GM12864 (cell line): ENCODE data around the gene TAF6L.

Source experiments
- DNase-seq: peaks from one replicate; pipeline ENCODE4 v3.0.0-alpha.2; 2011; ENCODE audit warnings: low read depth
- H3K4me3 ChIP-seq: 2 replicates; pipeline ENCODE4 v1.5.1; 2011; ENCODE audit warnings: mild to moderate bottlenecking, low read depth, low read length, control low read depth
- CTCF ChIP-seq: IDR thresholded peaks from 2 replicates; pipeline ENCODE4 v1.5.1; 2011; ENCODE audit warnings: low read depth, mild to moderate bottlenecking, moderate library complexity, low read length, control low read depth, inconsistent platforms; ENCODE audit errors: missing control alignments

Gene TAF6L

GRCh38 chr11:62770778-62771143 lies 435 bp upstream of the TAF6L start:
- H3K4me3 ChIP-seq, result peak overlapping the region; percentile 84
- TF ChIP-seq CTCF, result no peak
- DNase-seq, result no peak

GRCh38 chr11:62774407-62774806 lies 3.2 kb downstream of the TAF6L start:
- TF ChIP-seq CTCF, result no peak
- no peak overlapping the region for H3K4me3 ChIP-seq
- DNase-seq, result no peak

GRCh38 chr11:62775646-62776045 lies 4.5 kb downstream of the TAF6L start:
- no peak for TF ChIP-seq CTCF
- DNase-seq, result no peak
- H3K4me3 ChIP-seq, result no peak overlapping the region

- no peak overlapping the region for H3K4me3 ChIP-seq
- TF ChIP-seq CTCF, result no peak
- DNase-seq, result no peak
Observed at GRCh38 chr11:62777389-62777788, 6.2 kb downstream of the TAF6L start.

- no peak for TF ChIP-seq CTCF
- no peak for DNase-seq
- H3K4me3 ChIP-seq, result no peak overlapping the region
Observed at GRCh38 chr11:62778441-62778840, 7.2 kb downstream of the TAF6L start.

- no peak for DNase-seq
- H3K4me3 ChIP-seq, result no peak overlapping the region
- TF ChIP-seq CTCF, result no peak
Observed at GRCh38 chr11:62782753-62783152, 11.6 kb downstream of the TAF6L start.

GRCh38 chr11:62786318-62787004 lies 15.3 kb downstream of the TAF6L start:
- H3K4me3 ChIP-seq, result peak overlapping the region; percentile 82
- DNase-seq, result peak; percentile 59

More at GRCh38 chr11:62786318-62787004, 15.3 kb downstream of the TAF6L start:
- peak; percentile 99 for TF ChIP-seq CTCF
